ENCODE data around the gene MYOM1.

- TF ChIP-seq YY1 (IDR thresholded peaks at IDR 0.05; ENCODE audit: insufficient read depth, insufficient read length) = no peak
- TF ChIP-seq SUZ12 (IDR thresholded peaks at IDR 0.05; ENCODE audit: extremely low read depth, insufficient read depth, insufficient read length) = no peak
Measured at GRCh38 chr18:3067165-3067661, 152.6 kb downstream of the MYOM1 start.
